H9 (cell line): Measurements from ENCODE around the gene ALDH9A1. TPM values are rescaled to one million over a fixed set of nuclear protein-coding genes. Genes with fewer than 3 reads are reported as not detected.

Source experiments
- DNase-seq: peaks from one replicate; pipeline ENCODE4 v3.0.0-alpha.2; 2017
- H2AFZ ChIP-seq: one replicate; pipeline ENCODE4 v1.6.1; 2013; ENCODE audit warnings: mild to moderate bottlenecking, low read length, control low read depth, moderate library complexity
- H2AK5ac ChIP-seq: 2 replicates; pipeline ENCODE4 v1.6.1; 2013; ENCODE audit warnings: low read length, control low read depth, mixed read lengths; ENCODE audit not compliant: insufficient read length
- H2BK120ac ChIP-seq: one replicate; pipeline ENCODE4 v1.6.1; 2013; ENCODE audit warnings: low read depth, mild to moderate bottlenecking, low read length, control low read depth, inconsistent platforms; ENCODE audit not compliant: poor library complexity, severe bottlenecking
- H2BK12ac ChIP-seq: 2 replicates; pipeline ENCODE4 v1.6.1; 2013; ENCODE audit warnings: low read length, control low read depth, mixed read lengths, low read depth; ENCODE audit not compliant: insufficient read length
- H2BK15ac ChIP-seq: 2 replicates; pipeline ENCODE4 v1.6.1; 2013; ENCODE audit warnings: low read depth, low read length, control low read depth
- H2BK20ac ChIP-seq: one replicate; pipeline ENCODE4 v1.6.1; 2013; ENCODE audit warnings: low read depth, mild to moderate bottlenecking, low read length, control low read depth, inconsistent platforms; ENCODE audit not compliant: poor library complexity, severe bottlenecking
- H2BK5ac ChIP-seq: 2 replicates; pipeline ENCODE4 v1.6.1; 2013; ENCODE audit warnings: low read length, control low read depth, mixed read lengths; ENCODE audit not compliant: insufficient read length
- H3K14ac ChIP-seq: 2 replicates; pipeline ENCODE4 v1.6.1; 2013; ENCODE audit warnings: low read length, control low read depth; ENCODE audit not compliant: insufficient read depth
- H3K18ac ChIP-seq: 2 replicates; pipeline ENCODE4 v1.6.1; 2013; ENCODE audit warnings: low read depth, mild to moderate bottlenecking, mixed read lengths, low read length, control low read depth; ENCODE audit not compliant: insufficient read length
- H3K23ac ChIP-seq: 2 replicates; pipeline ENCODE4 v1.6.1; 2013; ENCODE audit warnings: low read length, control low read depth, mixed read lengths, low read depth; ENCODE audit not compliant: insufficient read length
- H3K23me2 ChIP-seq: 2 replicates; pipeline ENCODE4 v1.6.1; 2013; ENCODE audit warnings: low read depth, mild to moderate bottlenecking, mixed read lengths, low read length, control low read depth; ENCODE audit not compliant: insufficient read length, poor library complexity, severe bottlenecking
- H3K27ac ChIP-seq: 2 replicates; pipeline ENCODE4 v1.5.1; 2013; ENCODE audit warnings: low read length, control low read depth, mixed read lengths, low read depth; ENCODE audit not compliant: insufficient read length
- H3K27me3 ChIP-seq: 2 replicates; pipeline ENCODE4 v1.6.1; 2013; ENCODE audit warnings: low read length, control low read depth, inconsistent platforms; ENCODE audit not compliant: insufficient read depth
- H3K4ac ChIP-seq: 2 replicates; pipeline ENCODE4 v1.6.1; 2013; ENCODE audit warnings: low read depth, mild to moderate bottlenecking, control low read depth, inconsistent platforms, low read length, moderate library complexity
- H3K4me1 ChIP-seq: 2 replicates; pipeline ENCODE4 v1.6.1; 2013; ENCODE audit warnings: low read length, control low read depth, inconsistent platforms; ENCODE audit not compliant: insufficient read depth
- H3K4me2 ChIP-seq: 2 replicates; pipeline ENCODE4 v1.6.1; 2013; ENCODE audit warnings: low read length, control low read depth, mixed read lengths; ENCODE audit not compliant: insufficient read length, insufficient read depth
- H3K56ac ChIP-seq: 2 replicates; pipeline ENCODE4 v1.6.1; 2013; ENCODE audit warnings: low read depth, mild to moderate bottlenecking, mixed read lengths, low read length, control low read depth; ENCODE audit not compliant: insufficient read length
- H3K79me1 ChIP-seq: 2 replicates; pipeline ENCODE4 v1.6.1; 2013; ENCODE audit warnings: low read depth, mild to moderate bottlenecking, moderate library complexity, low read length, control low read depth, inconsistent platforms; ENCODE audit not compliant: insufficient read depth, poor library complexity, severe bottlenecking
- H3K79me2 ChIP-seq: 2 replicates; pipeline ENCODE4 v1.6.1; 2013; ENCODE audit warnings: low read length, control low read depth, inconsistent platforms; ENCODE audit not compliant: insufficient read depth
- H3K9ac ChIP-seq: 2 replicates; pipeline ENCODE4 v1.6.1; 2013; ENCODE audit warnings: low read length, control low read depth, mixed read lengths; ENCODE audit not compliant: insufficient read length; ENCODE audit errors: extremely low read depth
- H3K9me3 ChIP-seq: one replicate; pipeline ENCODE4 v1.6.1; 2013; ENCODE audit warnings: low read depth, low read length, inconsistent platforms; ENCODE audit not compliant: control insufficient read depth
- H3T11ph ChIP-seq: one replicate; pipeline ENCODE4 v1.6.1; 2013; ENCODE audit warnings: mild to moderate bottlenecking, low read length, control low read depth, inconsistent platforms
- H4K20me1 ChIP-seq: one replicate; pipeline ENCODE4 v1.6.1; 2013; ENCODE audit not compliant: control insufficient read depth, insufficient read length, insufficient read depth
- H4K5ac ChIP-seq: 2 replicates; pipeline ENCODE4 v1.6.1; 2013; ENCODE audit warnings: low read depth, mild to moderate bottlenecking, mixed read lengths, low read length, control low read depth; ENCODE audit not compliant: insufficient read length
- H4K8ac ChIP-seq: replicated peaks from 2 replicates; pipeline ENCODE4 v1.6.1; 2013; ENCODE audit warnings: low read length, control low read depth, mixed read lengths, low read depth; ENCODE audit not compliant: insufficient read length
- H4K91ac ChIP-seq: 2 replicates; pipeline ENCODE4 v1.6.1; 2013; ENCODE audit warnings: low read depth, mild to moderate bottlenecking, moderate library complexity, mixed read lengths, low read length, control low read depth; ENCODE audit not compliant: insufficient read length
- H3K27ac Mint-ChIP-seq, 3 experiments: 2 replicates in 2 of 3; 3 replicates in 1 of 3; pipeline ENCODE4 v1.8.0; 2020 to 2021; ENCODE audit warnings: mixed read lengths in 3 of 3, mild to moderate bottlenecking in 1 of 3, moderate library complexity in 1 of 3
- H3K27me3 Mint-ChIP-seq: 2 replicates; pipeline ENCODE4 v1.8.0; 2021; ENCODE audit warnings: low read depth, mild to moderate bottlenecking, moderate library complexity, mixed read lengths
- H3K36me3 Mint-ChIP-seq, 3 experiments: 2 replicates in 2 of 3; 3 replicates in 1 of 3; pipeline ENCODE4 v1.8.0; 2020 to 2021; ENCODE audit warnings: low read depth in 3 of 3, mixed read lengths in 3 of 3; ENCODE audit not compliant: insufficient read depth in 1 of 3
- H3K4me1 Mint-ChIP-seq, 2 experiments: 2 replicates each; pipeline ENCODE4 v1.8.0; 2020; ENCODE audit warnings: mixed read lengths in 2 of 2
- H3K4me3 Mint-ChIP-seq, 2 experiments: 2 replicates in 1 of 2; 3 replicates in 1 of 2; pipeline ENCODE4 v1.8.0; 2020 to 2021; ENCODE audit warnings: mild to moderate bottlenecking in 2 of 2, mixed read lengths in 2 of 2, moderate library complexity in 1 of 2
- H3K9me3 Mint-ChIP-seq, 2 experiments: 2 replicates in 1 of 2; 3 replicates in 1 of 2; pipeline ENCODE4 v1.8.0; 2020; ENCODE audit warnings: mild to moderate bottlenecking in 2 of 2, mixed read lengths in 2 of 2, moderate library complexity in 1 of 2
- CTCF ChIP-seq: fragments of 200-600 bp; sonication (generic); conservative IDR thresholded peaks from 3 replicates; pipeline ENCODE4 v1.8.0; 2021; ENCODE audit warnings: antibody characterized with exemption, mild to moderate bottlenecking
- WGBS: extraction: QIAGEN DNeasy Blood & Tissue Kit; methylation state at CpG from one replicate; pipeline ENCODE4 v1.1.7; 2013; ENCODE audit warnings: missing lambda C conversion rate, low lambda C conversion rate, mixed read lengths; ENCODE audit not compliant: insufficient read length; ENCODE audit errors: extremely low coverage; 5-methylcytosine and 5-hydroxymethylcytosine counted together
- total RNA-seq: library from RNA; stranded (reverse); gene quantifications from 2 replicates; pipeline ENCODE4 v1.2.1, GENCODE V29; 2021

Gene ALDH9A1
- total RNA-seq, 1 experiment from 2014 or later: 55.0 TPM

GRCh38 chr1:165662186-165662585 is 36.2 kb downstream of the ALDH9A1 start:
- no peaks in the 10 kb centered on the region for H3K4me1 ChIP-seq
- no peaks in the 10 kb centered on the region for H3K9me3 ChIP-seq
- no peak overlapping the region for H2BK120ac ChIP-seq
- no peak overlapping the region for H3K14ac ChIP-seq
- H4K8ac ChIP-seq: no peak overlapping the region
- Mint-ChIP-seq H3K4me3 (no peak overlapping the region), H3K27ac (no peak overlapping the region), H3K36me3 (peaks cover 8 to 59% (median 45%) of the 10 kb centered on the region in 3 experiments), H3K4me1 (peaks cover 8 to 12% of the 10 kb centered on the region in 2 experiments), H3K9me3 (no peaks in the 10 kb centered on the region), H3K27me3 (no peaks in the 10 kb centered on the region)
- DNase-seq: no peak
- H3K4ac ChIP-seq: no peak overlapping the region
- no peaks in the 10 kb centered on the region for H3K79me1 ChIP-seq
- TF ChIP-seq CTCF: no peak
- WGBS: no CpG with 5 or more reads among the region's 3 CpGs
- no peaks in the 10 kb centered on the region for H3K79me2 ChIP-seq
- no peak overlapping the region for H3K9ac ChIP-seq
- no peaks in the 10 kb centered on the region for H4K20me1 ChIP-seq
- no peak overlapping the region for H2BK5ac ChIP-seq
- H2BK15ac ChIP-seq: no peak overlapping the region
- H2AFZ ChIP-seq: no peak overlapping the region
- H3K27ac ChIP-seq: no peak overlapping the region
- no peak overlapping the region for H2BK20ac ChIP-seq
- no peak overlapping the region for H3K18ac ChIP-seq
- no peak overlapping the region for H2AK5ac ChIP-seq
- H4K5ac ChIP-seq: no peak overlapping the region
- no peaks in the 10 kb centered on the region for H3K27me3 ChIP-seq
- H3K4me2 ChIP-seq: no peak overlapping the region
- no peak overlapping the region for H3K23ac ChIP-seq
- H4K91ac ChIP-seq: no peak overlapping the region
- no peak overlapping the region for H2BK12ac ChIP-seq
- H3T11ph ChIP-seq: no peak overlapping the region
- no peaks in the 10 kb centered on the region for H3K23me2 ChIP-seq
- H3K56ac ChIP-seq: no peak overlapping the region
